K562 (cell line): Measurements from ENCODE around the gene ACP5. TPM values are rescaled to one million over a fixed set of nuclear protein-coding genes. Genes with fewer than 3 reads are reported as not detected.

Source experiments
- ASH1L ChIP-seq: fragments of 450-650 bp; IDR thresholded peaks from 2 replicates; pipeline ENCODE4 v1.6.1; 2018; ENCODE audit warnings: borderline replicate concordance, mild to moderate bottlenecking, low read depth; ENCODE audit not compliant: partially characterized antibody
- BRCA1 ChIP-seq, 2 experiments: fragments of 450-650 bp in 1 of 2; sonication (generic) in 1 of 2; formaldehyde crosslinking in 1 of 2; IDR thresholded peaks; 2 replicates each; pipeline versions ENCODE4 v1.5.0 to v1.6.1; 2017 to 2020; ENCODE audit warnings: mild to moderate bottlenecking in 1 of 2, missing genetic modification reagents in 1 of 2
- CBFA2T3 ChIP-seq: fragments of 450-650 bp; IDR thresholded peaks from 2 replicates; pipeline ENCODE4 v1.6.1; 2017
- CBX5 ChIP-seq: IDR thresholded peaks from 2 replicates; pipeline ENCODE4 v1.6.1; 2014; ENCODE audit warnings: low read depth, borderline replicate concordance
- CHCHD3 ChIP-seq: fragments of 250-450 bp; sonication (Bioruptor Pico); IDR thresholded peaks from 2 replicates; pipeline ENCODE4 v2.1.2; 2022; ENCODE audit warnings: mild to moderate bottlenecking
- FOXA1 ChIP-seq: fragments of 450-650 bp; IDR thresholded peaks from 2 replicates; pipeline ENCODE4 v1.6.1; 2016; ENCODE audit warnings: mild to moderate bottlenecking, borderline replicate concordance
- KDM4B ChIP-seq, 2 experiments: fragments of 450-650 bp in 1 of 2; sonication (generic) in 1 of 2; IDR thresholded peaks; 2 replicates each; pipeline ENCODE4 v1.6.1; 2016 to 2017; ENCODE audit warnings: borderline replicate concordance in 2 of 2, antibody characterized with exemption in 1 of 2, low read depth in 1 of 2, mild to moderate bottlenecking in 1 of 2
- NFE2 ChIP-seq: IDR thresholded peaks from 2 replicates; pipeline ENCODE4 v1.6.1; 2014; ENCODE audit warnings: antibody characterized with exemption, low read depth
- NONO ChIP-seq, 2 experiments: fragments of 200-400 bp in 1 of 2; fragments of 450-650 bp in 1 of 2; formaldehyde crosslinking in 1 of 2; IDR thresholded peaks; 2 replicates each; pipeline ENCODE4 v1.6.1; 2017; ENCODE audit warnings: low read depth in 2 of 2, mild to moderate bottlenecking in 2 of 2, moderate library complexity in 2 of 2, low read length in 1 of 2
- PHTF2 ChIP-seq: fragments of 250-450 bp; sonication (Bioruptor Pico); IDR thresholded peaks from 2 replicates; pipeline ENCODE4 v1.5.0; 2021; ENCODE audit warnings: mild to moderate bottlenecking
- SIN3A ChIP-seq, 2 experiments: fragments of 150-350 bp in 1 of 2; IDR thresholded peaks; 2 replicates each; pipeline ENCODE4 v1.6.1; 2011 to 2016; ENCODE audit warnings: borderline replicate concordance in 2 of 2, low read depth in 2 of 2, low read length in 2 of 2, mild to moderate bottlenecking in 2 of 2, moderate library complexity in 2 of 2; ENCODE audit not compliant: control insufficient read depth in 1 of 2
- SNRNP70 ChIP-seq: fragments of 200-400 bp; formaldehyde crosslinking; optimal IDR thresholded peaks from 2 replicates; pipeline ENCODE3; 2017; ENCODE audit warnings: low read depth, low read length
- THRAP3 ChIP-seq: fragments of 450-650 bp; IDR thresholded peaks from 2 replicates; pipeline ENCODE4 v1.6.1; 2016; ENCODE audit warnings: mild to moderate bottlenecking, inconsistent platforms, borderline replicate concordance
- ZBTB1 ChIP-seq: sonication (generic); formaldehyde crosslinking; IDR thresholded peaks from 2 replicates; pipeline ENCODE4 v1.8.1; 2023; ENCODE audit warnings: missing genetic modification reagents, low read depth, mild to moderate bottlenecking, borderline replicate concordance
- ZNF785 ChIP-seq: fragments of 250-450 bp; sonication (Bioruptor Pico); IDR thresholded peaks from 2 replicates; pipeline ENCODE4 v1.4.0; 2020; ENCODE audit warnings: mild to moderate bottlenecking
- polyA plus RNA-seq, 8 experiments: library from polyadenylated mRNA; depleted of rRNA in 4 of 8; stranded (reverse) in 5 of 8; unstranded in 3 of 8; fragments of >200 nt; fragmentation: Nextera tagmentation in 2 of 8; fragmentation: Illumina TruSeq in 1 of 8; extraction: Ambion mirVana in 2 of 8; extraction: Trizol in 1 of 8; gene quantifications; 2 replicates each; pipeline versions ENCODE4 v1.2.1 to v1.2.3, GENCODE V29; 2011 to 2014; ENCODE audit warnings: inconsistent platforms in 1 of 8, missing spikeins in 1 of 8
- total RNA-seq, 7 experiments: library from RNA; depleted of rRNA in 6 of 7; stranded (reverse); fragments of >200 nt in 6 of 7; fragmentation: Illumina TruSeq in 2 of 7; extraction: Trizol in 2 of 7; gene quantifications; 2 replicates each; pipeline versions ENCODE4 v1.2.1 to v1.2.3, GENCODE V29; 2011 to 2021; ENCODE audit warnings: low replicate concordance in 1 of 7
- TF ChIP-seq, protein P1 (sequence below), 2 experiments: fragments of 450-650 bp in 1 of 2; sonication (generic) in 1 of 2; formaldehyde crosslinking in 1 of 2; IDR thresholded peaks; 2 replicates each; pipeline versions ENCODE4 v1.7.1 to v1.9.0; 2016 to 2022; ENCODE audit warnings: inconsistent platforms in 1 of 2, mild to moderate bottlenecking in 1 of 2, missing genetic modification reagents in 1 of 2
- TF ChIP-seq, protein P2 (sequence below): fragments of 250-450 bp; sonication (Bioruptor Pico); IDR thresholded peaks from 2 replicates; pipeline ENCODE4 v1.8.0; 2021; ENCODE audit warnings: borderline replicate concordance, mild to moderate bottlenecking, moderate library complexity; ENCODE audit not compliant: poor library complexity, severe bottlenecking

The ACP5 gene
- total and polyA plus RNA-seq, 9 of the 15 experiments (the other 6 are each of a cell fraction or from before 2014, with no cell fraction given): 0.06 to 1.1 (median 0.31) TPM; not detected in 1

DNA sequence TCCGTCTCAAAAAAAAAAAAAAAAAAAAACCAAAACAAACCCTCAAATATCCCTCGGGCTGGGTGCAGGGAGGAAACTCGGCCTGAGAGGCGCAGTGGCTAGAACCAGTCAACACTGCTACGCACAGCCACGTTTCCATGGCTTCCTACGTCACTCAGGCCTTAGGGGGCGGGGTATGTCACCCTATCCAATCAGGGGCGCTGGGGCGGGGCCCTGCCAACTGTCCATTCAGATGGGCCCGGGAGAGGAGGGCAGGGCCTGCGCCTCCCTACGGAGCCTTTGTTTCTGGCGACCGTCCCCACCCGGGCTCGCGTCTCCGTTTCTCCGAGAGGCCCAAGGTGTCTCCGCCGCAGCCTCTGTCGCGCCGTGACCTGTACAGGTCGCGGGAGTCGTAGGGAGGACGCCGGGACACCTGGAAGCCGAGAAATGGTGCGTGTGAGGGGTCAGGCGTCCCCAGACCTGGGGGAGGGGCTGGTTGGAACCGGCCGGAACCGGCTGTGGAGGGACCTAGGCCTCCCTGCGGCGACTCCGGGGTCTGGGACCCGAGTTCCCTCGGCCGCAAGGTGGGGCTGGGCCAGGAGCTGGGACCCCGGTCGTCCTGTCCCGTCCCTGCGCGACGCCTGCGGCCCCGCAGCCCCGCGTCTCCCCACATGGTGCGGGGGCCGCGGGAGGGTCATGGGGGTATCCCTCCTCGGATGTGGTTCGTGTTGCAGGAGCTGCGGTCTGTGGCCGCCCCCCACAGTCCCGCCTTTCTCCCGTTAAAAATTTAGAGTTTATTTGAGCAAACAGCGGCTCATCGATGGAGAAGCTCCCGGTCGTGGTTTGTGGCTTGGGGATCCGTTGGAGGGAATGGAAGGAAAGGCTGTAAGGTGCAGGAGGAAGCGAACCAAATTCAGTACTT, 20.0 kb upstream of the ACP5 start, which contains the start of gene ZNF627 (continued):
- TF ChIP-seq BRCA1 (IDR thresholded peaks at IDR 0.05): no peak
- TF ChIP-seq BRCA1 (CRISPR knock-in tag; IDR thresholded peaks at IDR 0.05): no peak
- no peak for TF ChIP-seq CBX5
- 0 out of 2 replicates have a peak, but pooled peaks have one; percentile 12 for TF ChIP-seq CBFA2T3
- TF ChIP-seq PHTF2 (CRISPR knock-in tag): no peak
- TF ChIP-seq, protein P1, sequence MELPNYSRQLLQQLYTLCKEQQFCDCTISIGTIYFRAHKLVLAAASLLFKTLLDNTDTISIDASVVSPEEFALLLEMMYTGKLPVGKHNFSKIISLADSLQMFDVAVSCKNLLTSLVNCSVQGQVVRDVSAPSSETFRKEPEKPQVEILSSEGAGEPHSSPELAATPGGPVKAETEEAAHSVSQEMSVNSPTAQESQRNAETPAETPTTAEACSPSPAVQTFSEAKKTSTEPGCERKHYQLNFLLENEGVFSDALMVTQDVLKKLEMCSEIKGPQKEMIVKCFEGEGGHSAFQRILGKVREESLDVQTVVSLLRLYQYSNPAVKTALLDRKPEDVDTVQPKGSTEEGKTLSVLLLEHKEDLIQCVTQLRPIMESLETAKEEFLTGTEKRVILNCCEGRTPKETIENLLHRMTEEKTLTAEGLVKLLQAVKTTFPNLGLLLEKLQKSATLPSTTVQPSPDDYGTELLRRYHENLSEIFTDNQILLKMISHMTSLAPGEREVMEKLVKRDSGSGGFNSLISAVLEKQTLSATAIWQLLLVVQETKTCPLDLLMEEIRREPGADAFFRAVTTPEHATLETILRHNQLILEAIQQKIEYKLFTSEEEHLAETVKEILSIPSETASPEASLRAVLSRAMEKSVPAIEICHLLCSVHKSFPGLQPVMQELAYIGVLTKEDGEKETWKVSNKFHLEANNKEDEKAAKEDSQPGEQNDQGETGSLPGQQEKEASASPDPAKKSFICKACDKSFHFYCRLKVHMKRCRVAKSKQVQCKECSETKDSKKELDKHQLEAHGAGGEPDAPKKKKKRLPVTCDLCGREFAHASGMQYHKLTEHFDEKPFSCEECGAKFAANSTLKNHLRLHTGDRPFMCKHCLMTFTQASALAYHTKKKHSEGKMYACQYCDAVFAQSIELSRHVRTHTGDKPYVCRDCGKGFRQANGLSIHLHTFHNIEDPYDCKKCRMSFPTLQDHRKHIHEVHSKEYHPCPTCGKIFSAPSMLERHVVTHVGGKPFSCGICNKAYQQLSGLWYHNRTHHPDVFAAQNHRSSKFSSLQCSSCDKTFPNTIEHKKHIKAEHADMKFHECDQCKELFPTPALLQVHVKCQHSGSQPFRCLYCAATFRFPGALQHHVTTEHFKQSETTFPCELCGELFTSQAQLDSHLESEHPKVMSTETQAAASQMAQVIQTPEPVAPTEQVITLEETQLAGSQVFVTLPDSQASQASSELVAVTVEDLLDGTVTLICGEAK (IDR thresholded peaks at IDR 0.05): no peak
- TF ChIP-seq, protein P1 (CRISPR knock-in tag; IDR thresholded peaks at IDR 0.05): no peak
- peak; percentile 95 for TF ChIP-seq ZBTB1 (CRISPR knock-in tag)
- TF ChIP-seq THRAP3: no peak
- no peak for TF ChIP-seq NFE2
- TF ChIP-seq FOXA1: no peak
- peak in 1 of 2 experiments; percentile 51; a peak in 1 of 4 replicates for TF ChIP-seq SIN3A (IDR thresholded peaks at IDR 0.05; ENCODE audit: borderline replicate concordance in 2 of 2, control insufficient read depth in 1 of 2, low read depth in 2 of 2, low read length in 2 of 2)
- TF ChIP-seq ZNF785: no peak
- TF ChIP-seq NONO (IDR thresholded peaks at IDR 0.05; ENCODE audit: low read depth in 2 of 2, low read length in 1 of 2): 0 out of 4 replicates have a peak, but pooled peaks of 1 of the 2 experiments have one; percentile 73
- no peak for TF ChIP-seq SNRNP70
- TF ChIP-seq ASH1L: no peak
- TF ChIP-seq, protein P2, sequence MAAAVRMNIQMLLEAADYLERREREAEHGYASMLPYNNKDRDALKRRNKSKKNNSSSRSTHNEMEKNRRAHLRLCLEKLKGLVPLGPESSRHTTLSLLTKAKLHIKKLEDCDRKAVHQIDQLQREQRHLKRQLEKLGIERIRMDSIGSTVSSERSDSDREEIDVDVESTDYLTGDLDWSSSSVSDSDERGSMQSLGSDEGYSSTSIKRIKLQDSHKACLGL (CRISPR knock-in tag): no peak
- TF ChIP-seq KDM4B (IDR thresholded peaks at IDR 0.05; ENCODE audit: borderline replicate concordance in 2 of 2, low read depth in 1 of 2): no peak
- TF ChIP-seq CHCHD3 (CRISPR knock-in tag): 0 out of 2 replicates have a peak, but pooled peaks have one; percentile 8
